ENCODE measurements around the gene CACNB3.

The CACNB3 gene

GRCh38 chr12:48813465-48814261, 4.6 kb upstream of the CACNB3 start:
- no peaks in the 10 kb centered on the region for H3K36me3 ChIP-seq (replicated peaks)
- in situ Hi-C loops (cut with HindIII; ENCODE audit: low pct_ligation_motif_present, low sequenced_read_pairs), result no loop called here
- peak overlapping the region; percentile 81 for H3K4me3 ChIP-seq (ENCODE audit: low read depth, low read length)
- DNase-seq, result no peak
- H3K27me3 ChIP-seq (replicated peaks), result no peaks in the 10 kb centered on the region
- TF ChIP-seq CTCF (IDR thresholded peaks at IDR 0.05; ENCODE audit: low read depth, low read length, missing control alignments), result peak; percentile 28
- H3K27ac ChIP-seq, result peak overlapping the region; percentile 65

- Histone ChIP-seq H3K4me3 (ENCODE audit: low read depth, low read length) (peak overlapping the region; percentile 81), H3K27me3 (replicated peaks) (no peaks in the 10 kb centered on the region), H3K36me3 (replicated peaks) (no peaks in the 10 kb centered on the region), H3K27ac (peak overlapping the region; percentile 65)
- peak; percentile 76 for TF ChIP-seq CTCF (IDR thresholded peaks at IDR 0.05; ENCODE audit: low read depth, low read length, missing control alignments)
- in situ Hi-C loops (cut with HindIII; ENCODE audit: low pct_ligation_motif_present, low sequenced_read_pairs), result no loop called here
- DNase-seq, result peak; percentile 64
Observed at GRCh38 chr12:48814262-48815125, 3.8 kb upstream of the CACNB3 start.

GRCh38 chr12:48815126-48816110, 2.9 kb upstream of the CACNB3 start:
- TF ChIP-seq CTCF (IDR thresholded peaks at IDR 0.05; ENCODE audit: low read depth, low read length, missing control alignments), result no peak
- DNase-seq, result peak; percentile 76
- Histone ChIP-seq H3K27me3 (replicated peaks) (no peaks in the 10 kb centered on the region), H3K36me3 (replicated peaks) (no peaks in the 10 kb centered on the region), H3K4me3 (ENCODE audit: low read depth, low read length) (peak overlapping the region; percentile 81), H3K27ac (peak overlapping the region; percentile 65)
- in situ Hi-C loops (cut with HindIII; ENCODE audit: low pct_ligation_motif_present, low sequenced_read_pairs), result no loop called here

- H3K4me3 ChIP-seq (ENCODE audit: low read depth, low read length), result peak overlapping the region; percentile 81
- no peaks in the 10 kb centered on the region for H3K36me3 ChIP-seq (replicated peaks)
- H3K27me3 ChIP-seq (replicated peaks), result no peaks in the 10 kb centered on the region
- in situ Hi-C loops (cut with HindIII; ENCODE audit: low pct_ligation_motif_present, low sequenced_read_pairs), result no loop called here
- DNase-seq, result no peak
- no peak for TF ChIP-seq CTCF (IDR thresholded peaks at IDR 0.05; ENCODE audit: low read depth, low read length, missing control alignments)
- no peak overlapping the region for H3K27ac ChIP-seq
Observed at GRCh38 chr12:48816143-48816854, 2.0 kb upstream of the CACNB3 start.

All from brain microvascular endothelial cell (primary cell).